ENCODE results near the gene RABGGTA.

DNA sequence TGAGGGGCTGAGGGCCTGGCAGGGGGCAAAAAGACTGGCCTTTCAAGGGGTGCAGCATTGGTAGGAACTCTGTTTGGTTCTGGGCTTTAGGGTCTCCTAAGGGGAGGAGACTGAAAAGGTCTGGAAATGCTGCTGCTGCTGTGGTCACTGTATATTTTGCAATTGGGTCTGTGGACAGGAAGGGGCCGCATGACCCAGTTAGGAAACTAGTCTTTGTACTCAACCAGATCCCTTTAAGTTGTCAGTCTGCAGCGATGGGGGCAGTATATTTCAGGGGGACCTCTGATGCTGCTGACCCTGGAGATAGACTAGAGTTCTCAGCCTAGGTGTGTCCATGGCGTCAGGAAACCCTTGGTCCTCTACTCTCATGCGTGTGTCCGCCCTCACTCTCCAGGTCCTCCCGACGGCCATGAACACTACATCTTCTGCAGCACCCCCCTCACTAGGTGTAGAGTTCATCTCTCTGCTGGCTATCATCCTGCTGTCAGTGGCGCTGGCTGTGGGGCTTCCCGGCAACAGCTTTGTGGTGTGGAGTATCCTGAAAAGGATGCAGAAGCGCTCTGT is 43.9 kb upstream of the RABGGTA start:
- no peak for TF ChIP-seq POLR2A (IDR thresholded peaks at IDR 0.05)
- TF ChIP-seq, protein P1, sequence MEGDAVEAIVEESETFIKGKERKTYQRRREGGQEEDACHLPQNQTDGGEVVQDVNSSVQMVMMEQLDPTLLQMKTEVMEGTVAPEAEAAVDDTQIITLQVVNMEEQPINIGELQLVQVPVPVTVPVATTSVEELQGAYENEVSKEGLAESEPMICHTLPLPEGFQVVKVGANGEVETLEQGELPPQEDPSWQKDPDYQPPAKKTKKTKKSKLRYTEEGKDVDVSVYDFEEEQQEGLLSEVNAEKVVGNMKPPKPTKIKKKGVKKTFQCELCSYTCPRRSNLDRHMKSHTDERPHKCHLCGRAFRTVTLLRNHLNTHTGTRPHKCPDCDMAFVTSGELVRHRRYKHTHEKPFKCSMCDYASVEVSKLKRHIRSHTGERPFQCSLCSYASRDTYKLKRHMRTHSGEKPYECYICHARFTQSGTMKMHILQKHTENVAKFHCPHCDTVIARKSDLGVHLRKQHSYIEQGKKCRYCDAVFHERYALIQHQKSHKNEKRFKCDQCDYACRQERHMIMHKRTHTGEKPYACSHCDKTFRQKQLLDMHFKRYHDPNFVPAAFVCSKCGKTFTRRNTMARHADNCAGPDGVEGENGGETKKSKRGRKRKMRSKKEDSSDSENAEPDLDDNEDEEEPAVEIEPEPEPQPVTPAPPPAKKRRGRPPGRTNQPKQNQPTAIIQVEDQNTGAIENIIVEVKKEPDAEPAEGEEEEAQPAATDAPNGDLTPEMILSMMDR (IDR thresholded peaks at IDR 0.05): no peak
